ENCODE data around the gene KNOP1.

DNA sequence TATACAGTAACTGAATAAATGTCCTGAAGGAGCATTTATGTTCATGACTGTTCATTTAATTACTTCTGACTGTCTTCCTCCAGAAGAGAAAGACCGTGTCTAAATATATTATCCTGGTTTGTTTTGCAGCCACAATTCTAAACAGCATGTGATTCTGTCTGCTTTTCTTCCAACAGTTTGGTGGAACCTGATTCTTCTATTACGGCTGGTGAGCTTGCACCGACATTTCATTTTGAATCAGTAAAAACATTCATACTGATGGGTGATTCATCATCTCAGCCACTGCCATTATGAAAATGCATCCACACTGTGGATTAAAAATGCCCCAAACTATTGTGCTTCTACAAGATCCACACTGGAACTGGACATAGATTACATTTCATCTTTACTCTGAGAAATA, 16.9 kb downstream of the KNOP1 start:
- no peak for TF ChIP-seq CTCF (conservative IDR thresholded peaks at IDR 0.05; ENCODE audit: low read length)
- no peak for TF ChIP-seq EZH2phosphoT487 (IDR thresholded peaks at IDR 0.05; ENCODE audit: borderline replicate concordance)
